ENCODE data around the gene GLCCI1.

Gene GLCCI1

GRCh38 chr7:8015100-8015745, 46.6 kb downstream of the GLCCI1 start:
- Histone ChIP-seq H3K4me3 (replicated peaks; ENCODE audit: insufficient read depth, low read length) (no peak overlapping the region), H3K27ac (replicated peaks) (no peak overlapping the region), H3K27me3 (ENCODE audit: insufficient read depth, poor library complexity, severe bottlenecking) (no peaks in the 10 kb centered on the region)
- no peak for DNase-seq (ENCODE audit: low read depth in 1 of 2, low spot score in 1 of 2)
- no peak for TF ChIP-seq REST (IDR thresholded peaks at IDR 0.05; ENCODE audit: insufficient replicate concordance, low read depth)
- TF ChIP-seq CTCF (IDR thresholded peaks at IDR 0.05; ENCODE audit: insufficient read depth, low read length): no peak
- no peak for TF ChIP-seq SPI1 (IDR thresholded peaks at IDR 0.05; ENCODE audit: borderline replicate concordance, low read depth)
- TF ChIP-seq POLR2AphosphoS5 (IDR thresholded peaks at IDR 0.05; ENCODE audit: low read depth): no peak

GRCh38 chr7:8015746-8016120, 47.1 kb downstream of the GLCCI1 start:
- Histone ChIP-seq H3K4me3 (replicated peaks; ENCODE audit: insufficient read depth, low read length) (no peak overlapping the region), H3K27me3 (ENCODE audit: insufficient read depth, poor library complexity, severe bottlenecking) (no peaks in the 10 kb centered on the region), H3K27ac (replicated peaks) (no peak overlapping the region)
- no peak for DNase-seq (ENCODE audit: low read depth in 1 of 2, low spot score in 1 of 2)
- TF ChIP-seq GABPA (IDR thresholded peaks at IDR 0.05; ENCODE audit: low read depth) (no peak), POLR2AphosphoS5 (IDR thresholded peaks at IDR 0.05; ENCODE audit: low read depth) (no peak), REST (IDR thresholded peaks at IDR 0.05; ENCODE audit: insufficient replicate concordance, low read depth) (no peak), SPI1 (IDR thresholded peaks at IDR 0.05; ENCODE audit: borderline replicate concordance, low read depth) (no peak), CTCF (IDR thresholded peaks at IDR 0.05; ENCODE audit: insufficient read depth, low read length) (no peak)

- H3K27ac ChIP-seq (replicated peaks): no peak overlapping the region
- H3K4me3 ChIP-seq (replicated peaks; ENCODE audit: insufficient read depth, low read length): no peak overlapping the region
- no peaks in the 10 kb centered on the region for H3K27me3 ChIP-seq (ENCODE audit: insufficient read depth, poor library complexity, severe bottlenecking)
- TF ChIP-seq REST (IDR thresholded peaks at IDR 0.05; ENCODE audit: insufficient replicate concordance, low read depth) (no peak), CTCF (IDR thresholded peaks at IDR 0.05; ENCODE audit: insufficient read depth, low read length) (no peak), POLR2AphosphoS5 (IDR thresholded peaks at IDR 0.05; ENCODE audit: low read depth) (no peak), GABPA (IDR thresholded peaks at IDR 0.05; ENCODE audit: low read depth) (no peak), SPI1 (IDR thresholded peaks at IDR 0.05; ENCODE audit: borderline replicate concordance, low read depth) (no peak)
- no peak for DNase-seq (ENCODE audit: low read depth in 1 of 2, low spot score in 1 of 2)
These were observed 48.8 kb downstream of the GLCCI1 start for GRCh38 chr7:8017423-8017822.
